ENCODE results near the gene TSPAN31.
"Not testable (repeated sequence)": the region's sequence is repeated elsewhere in the genome, so short reads cannot be mapped to it uniquely, and the experiment has no call there.

The TSPAN31 gene

GRCh38 chr12:57765698-57766463, 21.0 kb downstream of the TSPAN31 start:
- DNase-seq = no peak

GRCh38 chr12:57766464-57767304, 21.8 kb downstream of the TSPAN31 start, which contains the start of gene CYP27B1:
Gene CYP27B1 (minus strand): TSS chr12:57767078. CDS start chr12:57767041, 37 bp downstream.
- no peak for DNase-seq

- no peak for DNase-seq
Measured at GRCh38 chr12:57767305-57767698, 22.5 kb downstream of the TSPAN31 start.

DNA sequence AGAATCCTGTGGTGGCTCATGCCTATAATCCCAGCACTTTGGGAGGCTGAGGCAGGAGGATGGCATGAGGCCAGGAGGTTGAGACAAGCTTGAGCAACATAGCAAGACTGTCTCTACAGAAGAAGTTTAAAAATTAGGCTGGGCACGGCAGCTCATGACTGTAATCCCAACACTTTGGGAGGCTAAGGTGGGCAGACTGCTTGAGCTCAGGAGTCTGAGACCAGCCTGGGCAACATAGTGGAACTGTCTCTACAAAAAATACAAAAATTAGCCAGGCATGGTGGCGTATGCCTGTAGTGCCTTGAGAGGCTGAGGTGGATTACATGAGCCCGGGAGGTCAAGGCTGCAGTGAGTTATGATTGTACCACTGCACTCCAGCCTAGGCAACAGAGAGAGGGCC, 23.0 kb downstream of the TSPAN31 start:
- DNase-seq = no peak

- DNase-seq = no peak
Measured at GRCh38 chr12:57769594-57769993, 24.8 kb downstream of the TSPAN31 start.

DNA sequence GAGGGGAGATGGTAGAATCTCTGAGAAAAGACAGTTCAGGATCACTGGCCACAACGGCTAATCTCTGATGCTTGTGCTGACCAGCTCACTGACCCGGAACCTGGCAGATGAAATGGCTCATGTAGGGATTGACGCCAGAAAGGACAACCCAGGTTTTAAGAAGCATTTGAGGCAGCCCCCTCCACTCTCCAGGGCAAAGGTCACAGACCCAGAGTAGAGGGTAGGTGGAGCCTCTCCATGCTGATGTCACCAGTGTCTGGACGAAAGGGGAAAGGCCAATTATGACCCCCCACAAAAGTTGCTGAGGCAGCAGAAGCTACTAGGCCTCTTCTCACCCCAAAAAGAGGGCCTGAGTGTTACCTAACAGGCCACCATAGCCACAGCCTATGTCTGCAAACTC, 25.9 kb downstream of the TSPAN31 start:
- DNase-seq = no peak

GRCh38 chr12:57771236-57771872, 26.5 kb downstream of the TSPAN31 start:
- peak in 23 of 56 donors; percentile 52 to 92 (median 79) for DNase-seq

- peak; percentile 57 to 98 (median 91) for DNase-seq
Measured at GRCh38 chr12:57771873-57772428, 27.1 kb downstream of the TSPAN31 start, which contains the start of gene METTL1. Gene METTL1 (minus strand): TSS chr12:57772105. CDS start chr12:57772083, 22 bp downstream.

GRCh38 chr12:57772429-57773322, 27.8 kb downstream of the TSPAN31 start, which contains the start of gene EEF1AKMT3:
Gene EEF1AKMT3 (plus strand): TSS chr12:57772614. CDS start chr12:57772725, 111 bp downstream.
- DNase-seq = peak in 35 of 56 donors; percentile 21 to 76 (median 58)

DNA sequence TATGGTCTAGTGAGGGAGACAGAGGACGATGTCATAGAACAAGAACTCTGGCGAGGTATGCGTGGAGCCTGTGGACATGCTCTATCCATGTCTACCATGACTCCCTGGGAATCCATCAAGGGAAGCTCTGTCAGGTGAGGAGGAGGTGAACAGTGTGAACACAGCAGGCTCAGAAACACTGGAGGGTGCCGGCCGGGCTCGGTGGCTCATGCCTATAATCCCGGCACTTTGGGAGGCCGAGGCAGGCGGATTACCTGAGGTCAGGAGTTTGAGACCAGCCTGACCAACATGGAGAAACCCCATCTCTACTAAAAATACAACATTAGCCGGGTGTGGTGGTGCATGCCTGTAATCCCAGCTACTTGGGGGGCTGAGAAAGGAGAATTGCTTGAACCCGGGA, 29.8 kb downstream of the TSPAN31 start:
- not testable (repeated sequence) for DNase-seq

- no peak for DNase-seq
Measured at GRCh38 chr12:57775044-57775443, 30.2 kb downstream of the TSPAN31 start.

DNA sequence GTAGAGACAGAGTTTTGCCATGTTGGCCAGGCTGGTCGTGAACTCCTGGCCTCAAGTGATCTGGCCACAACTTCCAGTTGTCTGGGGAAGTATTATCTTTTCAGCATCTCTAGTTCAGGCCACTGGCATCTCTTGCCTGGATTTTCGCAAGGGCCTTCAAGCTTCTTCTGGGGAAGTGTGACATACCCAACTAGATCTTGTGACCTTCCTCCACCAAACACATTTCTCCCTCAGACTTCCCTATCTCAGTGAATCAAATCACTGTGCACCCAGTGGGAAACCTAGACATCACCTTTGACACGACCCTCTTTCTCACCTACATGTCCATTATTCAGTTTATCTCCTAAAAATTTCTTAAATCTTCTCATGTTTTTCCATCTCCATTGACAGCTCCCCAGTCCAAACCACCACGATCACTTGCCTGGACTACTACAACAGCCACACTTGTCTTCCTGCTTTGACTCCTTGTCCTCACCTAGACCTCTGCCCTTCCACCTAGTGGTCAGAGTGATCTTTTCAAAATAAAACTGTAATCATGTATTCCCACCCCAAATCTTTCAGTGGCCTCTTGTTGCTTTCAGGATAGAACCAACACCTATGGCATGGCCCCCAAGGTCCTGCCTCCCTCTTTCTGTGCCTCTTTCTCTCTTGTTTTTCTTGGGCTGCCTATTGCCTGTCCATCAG, 30.9 kb downstream of the TSPAN31 start:
- no peak for DNase-seq

DNA sequence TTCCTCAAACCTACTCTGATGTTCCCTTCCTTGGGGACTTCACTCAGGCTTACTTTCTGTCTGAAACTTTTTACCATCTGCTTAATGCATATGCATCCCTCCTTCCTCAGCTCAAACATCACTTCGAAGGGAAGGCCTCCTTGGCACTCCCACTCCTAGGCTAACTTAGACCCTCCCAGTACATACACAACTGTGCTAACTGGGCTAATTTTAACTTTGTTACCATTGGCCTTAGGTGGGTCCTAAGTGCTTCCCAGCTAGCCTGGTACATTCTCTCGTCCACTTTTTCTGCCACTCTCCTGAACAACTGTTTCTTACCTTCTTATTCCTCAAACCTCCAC, 31.4 kb downstream of the TSPAN31 start:
- DNase-seq = no peak

GRCh38 chr12:57777367-57777766, 32.5 kb downstream of the TSPAN31 start:
- DNase-seq = no peak

GRCh38 chr12:57777911-57778310, 33.1 kb downstream of the TSPAN31 start:
- no peak for DNase-seq

DNA sequence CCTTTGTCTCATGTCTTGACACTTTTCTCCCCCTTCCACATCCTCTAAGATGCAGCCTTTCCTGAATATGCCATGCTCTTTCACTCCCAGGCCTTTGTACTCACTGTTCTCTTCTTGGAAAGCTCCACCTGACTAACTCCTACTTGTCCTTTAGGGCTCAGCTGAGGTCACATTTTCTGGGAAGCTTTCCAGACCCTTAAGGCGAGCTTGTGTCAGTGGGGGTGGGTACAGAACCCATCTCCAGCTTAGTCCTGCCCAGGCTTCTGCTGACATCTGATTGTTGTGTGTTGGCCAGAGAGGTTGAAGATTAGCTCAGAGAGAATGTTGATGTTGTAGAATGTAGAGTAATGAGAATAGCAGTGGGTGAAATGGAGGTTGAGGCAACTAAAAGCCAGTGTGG, 34.9 kb downstream of the TSPAN31 start:
- no peak for DNase-seq

GRCh38 chr12:57780284-57780897, 35.6 kb downstream of the TSPAN31 start:
- DNase-seq = no peak

DNA sequence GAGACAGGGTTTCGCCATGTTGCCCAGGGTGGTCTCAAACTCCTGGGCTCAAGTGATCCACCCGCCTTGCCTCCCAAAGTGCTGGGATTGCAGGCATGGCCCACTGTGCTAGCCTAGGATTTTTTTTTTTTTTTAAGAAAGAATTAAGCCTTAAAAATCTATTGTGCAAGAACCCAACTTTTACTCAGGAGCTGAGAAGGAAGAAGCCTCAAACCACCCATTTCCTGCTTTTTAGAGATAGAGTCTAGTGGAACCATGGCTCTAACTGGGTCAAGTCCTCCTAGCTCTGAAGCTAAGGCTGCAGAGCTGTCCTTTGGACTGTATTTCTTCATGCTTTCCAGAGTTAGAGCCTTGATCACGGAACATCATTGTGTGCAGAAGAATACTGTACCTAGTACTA, 36.4 kb downstream of the TSPAN31 start:
- DNase-seq = no peak

GRCh38 chr12:57781801-57782200, 37.0 kb downstream of the TSPAN31 start:
- no peak for DNase-seq
